Large intestine (tissue), 3 donors: Measurements from ENCODE around the gene CBFA2T2. TPM values are rescaled to one million over a fixed set of nuclear protein-coding genes. Genes with fewer than 3 reads are reported as not detected.

Experiments used
- DNase-seq, 2 donors: peaks; one replicate each; pipeline versions ENCODE4 v3.0.0 to v3.0.0-alpha.2; 2013
- H3K27ac ChIP-seq: one replicate; pipeline ENCODE4 v1.5.1; 2013; ENCODE audit warnings: low read length
- H3K27me3 ChIP-seq: 2 replicates; pipeline ENCODE4 v1.6.1; 2013; ENCODE audit warnings: low read length; ENCODE audit not compliant: control insufficient read depth, insufficient read depth
- H3K36me3 ChIP-seq: 2 replicates; pipeline ENCODE4 v1.6.1; 2013; ENCODE audit warnings: low read length; ENCODE audit not compliant: control insufficient read depth, insufficient read depth
- H3K4me1 ChIP-seq: one replicate; pipeline ENCODE4 v1.6.1; 2013; ENCODE audit warnings: low read length; ENCODE audit not compliant: control insufficient read depth, insufficient read depth
- H3K4me3 ChIP-seq: one replicate; pipeline ENCODE4 v1.5.1; 2013; ENCODE audit warnings: low read length
- H3K9me3 ChIP-seq: one replicate; pipeline ENCODE4 v1.6.1; 2013; ENCODE audit warnings: mild to moderate bottlenecking, low read depth, low read length, moderate library complexity; ENCODE audit not compliant: control insufficient read depth
- WGBS: methylation state at CpG from one replicate; pipeline ENCODE4 v1.1.5; 2013; ENCODE audit warnings: low lambda C conversion rate; ENCODE audit not compliant: insufficient coverage; 5-methylcytosine and 5-hydroxymethylcytosine counted together
- polyA plus RNA-seq: library from polyadenylated mRNA; unstranded; fragments of 120-200 nt; gene quantifications from one replicate; pipeline ENCODE4 v1.2.1, GENCODE V29; 2013

Gene CBFA2T2
- polyA plus RNA-seq, 1 donor: 29.1 TPM

DNA sequence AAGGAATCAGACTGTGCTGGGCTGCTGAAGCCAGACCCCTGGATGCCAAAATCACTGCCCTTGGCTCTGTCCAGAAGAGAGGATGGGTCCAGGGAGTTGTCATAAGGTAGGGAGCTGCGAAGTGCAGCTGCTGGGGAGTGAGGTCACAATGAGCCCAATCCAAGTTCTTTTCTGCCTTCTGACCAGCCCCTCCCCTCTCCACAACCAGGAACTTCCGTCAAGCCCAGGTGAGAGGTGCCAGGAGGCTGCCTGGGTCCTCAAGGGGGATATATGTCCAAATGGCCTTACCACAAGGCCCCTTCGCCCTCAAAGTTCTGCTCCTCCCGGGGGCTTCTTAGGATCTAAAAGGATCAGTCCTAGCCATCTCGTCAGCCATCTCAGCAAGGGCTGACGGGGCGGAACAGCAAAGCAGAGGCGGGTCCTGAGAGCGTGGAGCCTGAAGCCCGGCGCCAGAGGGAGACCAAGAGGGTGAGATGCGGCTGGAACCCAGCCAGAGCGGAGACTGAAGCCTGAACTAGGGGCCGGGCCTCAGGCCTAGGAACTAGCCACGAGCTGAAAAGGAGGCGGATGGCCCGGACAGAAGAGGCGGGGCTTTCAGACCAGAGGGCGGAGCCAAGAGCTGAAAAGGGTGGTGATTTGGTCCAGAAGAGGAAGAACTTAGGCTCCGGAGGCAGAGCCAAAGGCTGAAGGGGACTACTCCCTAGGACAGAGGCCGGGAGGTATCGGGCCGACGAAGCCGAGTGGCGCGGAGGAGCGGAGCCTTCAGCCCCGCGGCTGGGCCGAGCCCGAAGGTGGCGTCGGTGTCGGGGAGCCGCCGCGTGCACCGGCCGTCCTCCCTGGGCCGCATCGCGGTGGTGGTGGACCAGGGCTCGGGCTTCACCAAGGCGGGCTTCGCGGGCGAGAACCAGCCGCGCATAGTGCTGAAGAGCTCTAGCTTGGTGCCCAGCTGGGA lies 176.7 kb downstream of the CBFA2T2 start, which contains the start of gene ACTL10:
TSS of gene ACTL10 (plus strand) at position 651 of the 952 bp plus-strand sequence. CDS start 555 bp downstream, outside the sequence.
- no peaks in the 10 kb centered on the region for H3K27me3 ChIP-seq
- H3K27ac ChIP-seq: peak within 1 kb of the TSS; percentile 83
- peak within 1 kb of the TSS; percentile 49 for H3K4me3 ChIP-seq
- peaks cover 3% of the 10 kb centered on the region for H3K9me3 ChIP-seq
- H3K4me1 ChIP-seq: peaks cover 27% of the 10 kb centered on the region
- no CpG with 5 or more reads among the region's 50 CpGs for WGBS
- peaks cover 20% of the 10 kb centered on the region for H3K36me3 ChIP-seq
- peak; percentile 96 to 98 for DNase-seq

DNA sequence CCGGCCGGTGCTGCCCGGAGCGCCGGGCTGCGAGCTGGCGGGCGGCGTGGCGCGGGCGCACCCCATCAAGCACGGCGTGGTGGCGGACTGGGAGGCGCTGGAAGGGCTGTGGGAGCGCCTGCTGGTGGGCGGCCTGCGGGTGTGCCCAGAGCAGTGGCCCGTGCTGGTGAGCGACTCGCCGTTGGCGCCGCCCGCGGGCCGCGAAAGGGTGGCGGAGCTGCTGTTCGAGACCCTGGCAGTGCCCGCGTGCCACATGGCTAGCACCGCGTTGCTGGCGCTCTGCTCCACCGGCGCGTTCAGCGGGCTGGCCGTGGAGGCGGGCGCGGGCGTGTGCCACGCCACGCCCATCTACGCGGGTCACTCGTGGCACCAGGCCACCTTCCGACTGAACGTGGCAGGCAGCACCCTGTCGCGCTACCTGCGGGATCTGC lies 177.4 kb downstream of the CBFA2T2 start:
- no CpG with 5 or more reads among the region's 55 CpGs for WGBS
- Histone ChIP-seq H3K4me1 (peaks cover 27% of the 10 kb centered on the region), H3K27me3 (no peaks in the 10 kb centered on the region), H3K4me3 (peak overlapping the region; percentile 49), H3K27ac (peak overlapping the region; percentile 83), H3K36me3 (peaks cover 24% of the 10 kb centered on the region), H3K9me3 (peaks cover 3% of the 10 kb centered on the region)
- peak in 1 of 2 donors; percentile 67 for DNase-seq

DNA sequence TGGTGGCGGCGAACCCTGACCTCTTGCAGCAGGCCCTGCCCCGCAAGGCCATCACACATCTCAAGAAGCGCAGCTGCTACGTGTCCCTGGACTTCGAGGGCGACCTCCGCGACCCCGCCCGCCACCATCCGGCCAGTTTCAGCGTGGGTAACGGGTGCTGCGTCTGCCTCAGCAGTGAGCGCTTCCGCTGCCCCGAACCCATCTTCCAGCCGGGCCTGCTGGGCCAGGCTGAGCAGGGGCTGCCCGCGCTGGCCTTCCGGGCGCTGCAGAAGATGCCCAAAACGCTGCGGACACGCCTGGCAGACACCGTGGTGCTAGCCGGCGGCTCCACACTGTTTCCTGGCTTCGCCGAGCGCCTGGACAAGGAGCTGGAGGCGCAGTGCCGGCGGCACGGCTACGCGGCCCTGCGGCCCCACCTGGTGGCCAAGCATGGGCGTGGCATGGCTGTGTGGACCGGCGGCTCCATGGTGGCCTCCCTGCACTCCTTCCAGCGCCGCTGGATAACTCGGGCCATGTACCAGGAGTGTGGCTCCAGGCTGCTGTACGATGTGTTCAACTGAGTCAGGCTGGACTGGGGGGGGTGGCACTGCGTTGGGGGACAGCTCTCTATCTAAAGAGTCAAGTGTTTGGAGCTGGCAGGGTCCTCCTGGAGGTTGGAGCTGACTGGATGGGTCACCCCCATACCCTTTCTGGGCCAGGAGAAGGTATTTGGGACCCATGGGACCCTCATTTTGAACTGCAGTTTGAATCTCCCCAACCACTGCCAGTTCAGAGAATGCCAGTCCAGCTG lies 178.0 kb downstream of the CBFA2T2 start:
- no CpG with 5 or more reads among the region's 47 CpGs for WGBS
- Histone ChIP-seq H3K9me3 (peaks cover 3% of the 10 kb centered on the region), H3K36me3 (peaks cover 24% of the 10 kb centered on the region), H3K27me3 (no peaks in the 10 kb centered on the region), H3K27ac (peak overlapping the region; percentile 83), H3K4me3 (peak overlapping the region; percentile 49), H3K4me1 (peaks cover 27% of the 10 kb centered on the region)
- peak; percentile 62 to 80 for DNase-seq

DNA sequence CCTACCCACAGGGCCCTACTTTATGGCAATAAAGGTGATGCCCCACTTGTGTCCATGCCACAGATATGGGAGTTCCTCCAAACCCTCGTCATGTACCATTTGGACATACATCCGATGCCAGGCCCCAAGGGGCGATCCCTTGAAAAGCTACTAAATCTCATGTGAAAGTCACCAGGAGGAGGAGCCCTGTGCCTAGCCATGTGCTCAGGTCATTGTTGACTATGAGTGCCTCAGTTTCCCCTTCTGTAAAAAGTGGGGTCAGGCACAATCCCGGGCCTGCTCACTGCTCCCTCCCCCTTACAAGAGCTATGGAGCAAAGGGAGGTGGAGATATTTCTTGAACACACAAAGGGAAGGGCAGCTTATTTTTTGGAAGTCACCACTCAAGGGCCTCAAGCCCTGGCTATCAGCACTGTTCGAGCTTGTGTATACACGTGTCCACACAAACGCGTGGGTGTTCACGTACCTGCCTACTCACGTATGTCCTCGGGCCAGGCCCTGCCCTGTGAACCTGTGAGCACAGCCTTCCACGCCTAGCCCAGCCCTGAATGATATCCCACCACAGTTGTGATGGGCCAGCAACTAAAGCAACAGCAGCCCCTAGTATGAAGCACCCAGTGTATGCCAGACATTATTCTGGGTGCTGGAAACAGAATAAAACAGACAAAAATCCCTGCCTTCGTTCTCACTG lies 178.7 kb downstream of the CBFA2T2 start:
- no peaks in the 10 kb centered on the region for H3K27me3 ChIP-seq
- no peak overlapping the region for H3K27ac ChIP-seq
- peaks cover 24% of the 10 kb centered on the region for H3K36me3 ChIP-seq
- 80% methylated on average over 1 of the region's 13 CpGs for WGBS
- DNase-seq: no peak
- H3K4me3 ChIP-seq: no peak overlapping the region
- H3K9me3 ChIP-seq: peaks cover 3% of the 10 kb centered on the region
- H3K4me1 ChIP-seq: peaks cover 32% of the 10 kb centered on the region

DNA sequence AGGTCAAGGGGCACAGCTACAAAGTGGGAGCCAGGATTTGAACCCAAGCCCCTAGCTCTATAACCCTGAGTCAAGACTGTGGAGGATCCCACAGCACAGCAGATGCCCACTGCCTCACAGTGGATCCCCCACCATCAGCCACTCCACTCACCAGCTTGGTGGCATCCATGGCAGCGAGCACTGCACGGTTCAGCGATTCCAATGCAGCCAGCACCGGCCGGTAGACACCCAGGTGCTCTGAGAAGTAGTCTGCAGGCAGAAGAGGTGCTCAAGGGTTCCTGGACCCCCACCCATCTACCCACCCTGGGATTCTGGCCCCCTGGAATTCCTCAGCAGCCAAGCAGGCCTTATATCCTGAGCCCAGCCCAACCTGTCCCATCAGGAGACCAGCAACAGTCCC lies 179.3 kb downstream of the CBFA2T2 start:
- Histone ChIP-seq H3K4me1 (peaks cover 29% of the 10 kb centered on the region), H3K4me3 (no peak overlapping the region)
- no CpG with 5 or more reads among the region's 5 CpGs for WGBS

DNA sequence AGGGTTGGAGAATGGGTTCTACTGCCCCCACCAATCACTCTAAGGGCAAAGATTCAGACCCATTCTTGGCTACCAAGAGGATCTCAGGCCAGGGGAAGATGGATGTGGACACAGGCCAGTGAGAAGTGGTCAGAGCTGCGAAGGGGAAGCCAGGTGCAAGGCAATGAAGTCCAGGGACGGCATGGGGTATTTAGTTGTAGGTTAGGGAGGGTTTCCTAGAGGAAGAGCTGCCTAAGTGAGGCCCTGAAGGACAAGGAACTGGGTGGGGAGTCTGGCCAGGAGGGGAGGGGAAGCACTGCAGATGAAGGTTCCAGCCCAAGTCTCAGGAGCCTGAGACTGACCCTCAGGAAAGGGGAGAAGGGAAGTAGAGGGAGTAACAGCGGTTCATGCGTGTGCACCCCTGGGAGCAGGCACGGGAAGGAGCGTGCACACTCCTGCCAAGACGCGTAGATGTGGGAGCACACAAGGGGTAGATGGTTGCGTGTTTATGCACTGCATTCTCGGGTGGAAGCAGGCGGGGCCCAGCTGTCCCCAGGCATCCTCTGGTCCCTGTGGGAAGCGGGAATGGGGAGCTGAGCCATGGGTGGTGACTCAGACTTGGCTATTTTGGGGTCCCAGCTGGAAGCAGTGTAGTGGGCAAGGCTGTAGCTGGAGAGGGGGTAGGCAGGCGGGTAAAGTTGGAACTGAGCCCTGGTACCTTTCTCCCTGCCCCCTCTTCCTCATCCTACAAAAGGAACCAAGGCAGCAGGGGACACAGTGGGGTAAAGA lies 180.2 kb downstream of the CBFA2T2 start:
- Histone ChIP-seq H3K27me3 (no peaks in the 10 kb centered on the region), H3K27ac (no peak overlapping the region), H3K4me1 (peaks cover 30% of the 10 kb centered on the region), H3K4me3 (no peak overlapping the region), H3K36me3 (peaks cover 24% of the 10 kb centered on the region), H3K9me3 (peaks cover 3% of the 10 kb centered on the region)
- DNase-seq: no peak
- no CpG with 5 or more reads among the region's 13 CpGs for WGBS

More for the DNA sequence above, 179.3 kb downstream of the CBFA2T2 start:
- H3K9me3 ChIP-seq: peaks cover 3% of the 10 kb centered on the region
- DNase-seq: no peak
- H3K27me3 ChIP-seq: no peaks in the 10 kb centered on the region
- no peak overlapping the region for H3K27ac ChIP-seq
- peaks cover 24% of the 10 kb centered on the region for H3K36me3 ChIP-seq

DNA sequence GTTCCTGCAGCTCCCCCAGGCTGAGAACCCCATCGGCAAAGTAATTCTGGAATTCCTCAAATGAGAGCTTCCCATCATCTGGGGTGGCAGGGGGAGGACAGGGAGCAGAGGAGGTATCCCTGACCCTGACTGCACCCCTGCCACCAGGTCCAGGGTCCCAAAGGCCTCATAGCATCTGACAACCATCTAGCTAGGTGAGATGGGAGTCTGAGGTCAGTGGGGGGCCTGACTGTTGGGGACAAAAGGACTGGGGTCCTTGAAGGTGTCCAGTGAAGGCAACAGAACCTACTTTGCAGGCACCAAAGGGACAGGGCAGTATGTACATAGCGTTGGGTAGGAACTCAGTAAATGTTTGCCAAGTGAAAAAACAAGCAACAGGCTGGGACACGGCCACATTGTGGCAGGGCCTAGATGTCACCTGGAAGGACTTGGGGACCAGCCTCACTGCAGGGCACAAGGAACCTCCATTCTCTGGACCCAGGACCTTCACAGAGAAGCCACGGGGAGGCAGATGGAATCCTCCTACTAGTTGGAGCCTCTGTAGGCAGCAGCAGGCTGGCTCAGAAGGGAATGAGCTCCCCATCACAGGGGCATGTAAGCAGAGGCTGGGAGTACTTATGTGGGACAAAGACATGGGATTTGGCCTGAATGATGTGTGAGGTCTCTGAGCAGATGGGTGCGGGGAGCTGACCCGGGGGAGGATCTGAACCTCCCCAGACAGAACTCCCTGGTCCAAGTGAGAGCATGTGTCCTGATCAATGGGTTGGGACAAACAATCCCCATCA lies 181.0 kb downstream of the CBFA2T2 start:
- WGBS: no CpG with 5 or more reads among the region's 6 CpGs
- peaks cover 3% of the 10 kb centered on the region for H3K9me3 ChIP-seq
- peaks cover 38% of the 10 kb centered on the region for H3K4me1 ChIP-seq
- H3K36me3 ChIP-seq: peaks cover 24% of the 10 kb centered on the region
- no peak overlapping the region for H3K4me3 ChIP-seq
- DNase-seq: no peak
- H3K27me3 ChIP-seq: no peaks in the 10 kb centered on the region
- no peak overlapping the region for H3K27ac ChIP-seq

DNA sequence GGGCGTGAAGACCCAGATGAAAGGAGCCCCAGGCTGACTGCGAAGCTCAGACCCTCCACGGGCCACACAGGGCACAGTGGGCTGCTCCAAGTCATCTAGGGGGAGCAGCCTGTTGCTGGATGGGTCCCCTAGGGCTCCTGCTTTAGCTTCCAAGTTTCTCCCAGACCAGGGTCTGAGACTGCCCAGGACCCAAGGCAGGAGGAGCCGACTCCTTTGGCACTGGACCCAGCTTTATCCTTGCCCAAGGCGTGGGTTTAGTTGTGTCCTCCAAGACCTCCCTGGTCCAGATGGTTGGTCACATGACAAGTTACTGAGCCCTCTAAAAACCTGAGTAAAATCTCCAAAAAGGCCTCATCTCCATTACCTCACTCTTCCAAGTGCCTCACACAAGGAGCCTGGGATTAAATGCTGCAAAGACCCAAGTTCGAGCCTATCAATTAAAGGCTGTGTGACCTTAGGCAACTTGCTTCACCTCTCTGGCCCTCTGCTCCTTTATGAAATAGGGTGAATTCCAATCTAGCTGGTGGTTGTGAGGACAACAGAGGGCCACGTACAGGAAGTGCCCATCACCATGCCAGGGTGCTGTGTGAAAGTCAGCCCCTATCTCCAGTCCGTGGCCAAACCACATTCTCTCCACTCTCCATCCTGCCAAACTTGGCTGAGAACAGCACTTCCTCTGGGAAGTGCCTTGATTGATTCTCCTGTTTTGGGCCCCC lies 181.8 kb downstream of the CBFA2T2 start:
- no peak for DNase-seq
- WGBS: no CpG with 5 or more reads among the region's 8 CpGs
- Histone ChIP-seq H3K27ac (no peak overlapping the region), H3K27me3 (no peaks in the 10 kb centered on the region), H3K9me3 (peaks cover 3% of the 10 kb centered on the region), H3K36me3 (peaks cover 24% of the 10 kb centered on the region), H3K4me3 (no peak overlapping the region), H3K4me1 (peaks cover 34% of the 10 kb centered on the region)
